HG03442 (cell line): ENCODE results near the gene CIAO1.
A peak's percentile ranks its signal among the peaks of the same experiment; 100 is the strongest.
"Not testable (repeated sequence)": the region's sequence is repeated elsewhere in the genome, so short reads cannot be mapped to it uniquely, and the experiment has no call there.

ENCODE experiments used
- ATAC-seq: cut with Tn5 transposase; IDR thresholded peaks from one replicate; pipeline ENCODE4 v1.9.1; 2021; ENCODE audit warnings: mild to moderate bottlenecking, moderate library complexity; ENCODE audit not compliant: unreplicated experiment

CIAO1 gene

GRCh38 chr2:96274355-96275056, 8.5 kb downstream of the CIAO1 start:
- no peak for ATAC-seq

DNA sequence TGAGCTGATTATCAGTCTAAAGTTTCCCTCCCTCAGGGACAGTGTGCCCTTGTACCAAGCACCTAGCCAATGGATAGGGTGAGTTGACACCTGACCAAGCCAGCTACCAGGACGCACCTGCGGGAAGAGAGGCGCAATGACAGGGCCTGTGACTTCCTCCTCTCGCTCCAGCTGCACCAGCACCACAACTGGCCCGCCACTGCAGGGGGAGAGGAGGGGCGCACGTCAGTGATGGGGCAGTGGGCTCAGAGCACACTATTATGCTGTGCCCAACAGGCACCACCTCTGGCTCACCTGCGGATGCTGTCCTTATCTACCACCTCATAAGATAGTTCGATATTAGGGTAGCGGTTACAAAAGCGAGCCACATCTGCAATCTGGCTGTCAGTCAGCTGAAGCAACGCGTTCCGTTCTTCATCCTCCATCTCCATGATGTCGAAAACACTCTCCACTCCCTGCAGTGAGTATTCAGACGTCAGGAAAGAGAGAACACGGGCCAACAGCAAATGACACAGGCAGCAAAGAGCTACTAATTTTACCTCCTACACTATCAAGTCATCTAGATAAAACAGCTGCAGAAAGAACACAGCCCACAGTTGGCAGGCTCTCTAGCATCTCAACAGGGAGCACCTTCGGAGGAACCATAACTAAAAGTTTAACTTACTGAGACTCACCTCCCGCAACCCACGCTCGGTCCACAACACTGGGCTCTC, 10.9 kb downstream of the CIAO1 start:
- no peak for ATAC-seq

DNA sequence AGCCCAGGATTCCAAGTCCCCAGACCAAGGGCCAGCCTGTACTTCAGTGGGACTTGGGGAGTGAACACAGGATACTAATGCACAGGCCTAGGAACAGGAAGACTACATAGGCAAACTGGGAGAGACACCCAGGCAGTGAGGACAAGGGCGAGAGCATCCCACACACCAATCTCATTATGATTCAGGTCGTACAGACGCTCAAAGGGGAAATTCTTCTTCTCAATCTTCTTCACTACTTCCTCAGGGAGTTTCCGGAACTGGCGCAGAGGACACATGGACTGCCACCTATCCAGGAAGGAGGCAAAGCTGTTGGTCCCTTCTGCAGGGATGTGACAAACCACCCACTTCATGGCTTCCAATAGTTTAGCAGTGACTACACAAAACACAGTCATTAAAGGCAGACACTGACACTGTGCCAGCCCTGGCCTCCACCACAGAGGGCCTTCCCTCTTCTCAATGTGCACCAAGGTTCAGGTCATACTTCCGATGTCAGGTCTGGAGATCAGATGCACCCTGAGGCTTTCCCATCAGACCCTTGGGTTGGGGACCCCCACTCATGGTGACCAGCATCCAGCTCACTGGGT, 21.3 kb downstream of the CIAO1 start:
- ATAC-seq, result no peak

- no peak for ATAC-seq
Observed at GRCh38 chr2:96291751-96292150, 25.7 kb downstream of the CIAO1 start.

- ATAC-seq, result not testable (repeated sequence)
Observed at GRCh38 chr2:96294271-96294670, 28.2 kb downstream of the CIAO1 start.

- no peak for ATAC-seq
Observed at GRCh38 chr2:96296925-96297324, 30.9 kb downstream of the CIAO1 start.

DNA sequence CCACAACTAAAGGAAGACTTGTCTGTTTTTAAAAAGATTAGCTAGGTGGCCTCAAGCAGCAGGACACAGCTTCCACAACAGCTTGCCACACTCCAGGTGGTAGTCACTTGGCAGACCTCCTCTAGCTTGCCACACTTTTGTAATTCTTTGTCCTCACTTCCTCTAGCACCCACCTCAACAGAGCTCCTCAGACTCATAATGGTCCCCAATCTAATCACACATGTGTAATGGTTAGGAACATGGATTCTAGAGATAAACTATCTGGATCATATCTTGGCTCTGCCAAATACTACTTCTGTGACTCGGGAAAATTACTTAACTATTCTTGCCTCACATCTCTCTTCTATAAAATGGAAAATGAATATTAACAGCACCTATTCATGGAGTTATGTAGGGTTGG, 35.8 kb downstream of the CIAO1 start:
- ATAC-seq, result no peak

GRCh38 chr2:96304606-96305005, 38.6 kb downstream of the CIAO1 start:
- no peak for ATAC-seq

- peak; percentile 91 for ATAC-seq
Observed at GRCh38 chr2:96305091-96305978, 39.3 kb downstream of the CIAO1 start, which contains the start of gene SNRNP200. SNRNP200 (minus strand) TSS chr2:96305546; CDS start chr2:96305437, 109 bp downstream.

- no peak for ATAC-seq
Observed at GRCh38 chr2:96305979-96306308, 39.9 kb downstream of the CIAO1 start.

DNA sequence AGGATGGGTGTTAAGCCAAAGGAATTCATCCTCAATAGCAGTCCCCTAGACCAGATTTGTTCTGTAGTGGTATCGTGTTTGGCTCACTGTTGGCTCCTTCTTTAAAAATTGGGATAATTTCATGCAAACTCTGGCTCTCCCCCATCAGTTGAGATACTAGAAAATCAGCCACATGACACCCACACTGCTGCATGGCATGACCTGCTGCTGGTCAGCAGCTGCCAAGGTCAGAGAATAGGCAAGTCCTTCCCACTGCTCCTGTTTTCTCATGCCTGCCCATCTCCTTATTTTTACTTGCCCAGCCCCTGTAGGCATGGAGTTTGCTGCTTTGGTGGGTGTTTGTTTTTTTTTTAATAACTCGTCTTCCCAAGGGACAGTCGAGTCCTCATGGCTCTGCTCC, 40.3 kb downstream of the CIAO1 start:
- ATAC-seq, result no peak

- no peak for ATAC-seq
Observed at GRCh38 chr2:96308248-96308647, 42.2 kb downstream of the CIAO1 start.

GRCh38 chr2:96315005-96315399, 49.0 kb downstream of the CIAO1 start:
- no peak for ATAC-seq

GRCh38 chr2:96315400-96316071, 49.5 kb downstream of the CIAO1 start:
- ATAC-seq, result no peak

GRCh38 chr2:96316999-96317398, 51.0 kb downstream of the CIAO1 start:
- ATAC-seq, result no peak

DNA sequence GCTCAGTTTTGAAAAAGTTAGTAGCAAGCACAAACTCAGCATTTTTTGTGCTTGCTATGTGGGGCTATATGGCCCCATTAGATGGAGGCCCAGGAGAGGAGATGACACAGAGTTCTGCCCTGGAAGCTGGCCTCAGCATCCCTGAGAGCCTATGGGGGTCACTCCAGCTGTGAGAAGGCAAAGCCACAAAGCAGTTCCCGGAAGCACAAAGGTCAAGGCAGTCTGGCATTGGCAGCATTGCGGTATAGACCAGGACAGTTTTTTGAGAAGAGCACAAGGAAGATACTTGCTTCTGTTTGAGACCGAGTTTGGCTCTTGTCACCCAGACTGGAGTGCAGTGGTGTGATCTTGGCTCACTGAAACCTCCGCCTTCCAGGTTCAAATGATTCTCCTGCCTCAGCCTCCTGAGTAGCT, 51.6 kb downstream of the CIAO1 start:
- no peak for ATAC-seq

DNA sequence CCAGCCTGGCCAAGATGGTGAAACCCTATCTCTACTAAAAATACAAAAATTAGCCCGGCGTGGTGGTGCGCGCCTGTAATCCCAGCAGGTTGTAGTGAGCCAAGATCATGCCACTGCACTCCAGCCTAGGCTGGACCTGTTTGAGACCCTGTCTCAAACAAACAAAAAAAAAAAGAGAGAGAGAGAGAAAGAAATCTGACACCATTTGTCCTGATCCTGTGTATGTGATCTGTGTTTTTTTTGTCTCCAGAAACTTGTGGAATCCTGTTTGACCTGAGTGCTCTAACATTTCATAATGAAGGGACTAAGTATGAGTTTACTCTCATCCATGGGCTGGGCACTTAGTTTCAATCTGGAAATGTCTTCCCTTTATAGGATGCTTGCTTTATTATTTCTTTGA, 52.7 kb downstream of the CIAO1 start:
- ATAC-seq, result no peak

DNA sequence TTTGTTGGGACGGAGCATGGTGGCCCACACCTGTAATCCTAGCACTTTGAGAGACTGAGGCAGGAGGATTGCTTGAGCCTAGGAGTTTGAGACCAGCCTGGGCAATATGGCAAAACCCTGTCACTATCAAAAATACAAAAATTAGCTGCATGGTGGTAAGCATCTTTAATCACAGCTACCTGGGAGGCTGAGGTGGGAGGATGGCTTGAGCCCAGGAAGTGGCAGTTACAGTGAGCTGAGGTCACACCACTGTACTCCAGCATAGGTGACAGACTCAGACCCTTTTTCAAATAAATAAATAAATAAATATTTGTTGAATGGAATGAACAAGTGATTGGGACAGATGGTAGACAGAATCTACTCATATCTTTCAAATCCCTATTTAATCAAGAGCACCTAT, 53.4 kb downstream of the CIAO1 start:
- ATAC-seq, result no peak

- ATAC-seq, result no peak
Observed at GRCh38 chr2:96320326-96320725, 54.3 kb downstream of the CIAO1 start.

GRCh38 chr2:96320728-96321622, 55.0 kb downstream of the CIAO1 start:
- ATAC-seq, result peak; percentile 22
